HEK293 (cell line): ENCODE results near the gene TFR2.

Source experiments
- BCL11B ChIP-seq: fragments of 450-650 bp; formaldehyde crosslinking; IDR thresholded peaks from 2 replicates; pipeline ENCODE4 v1.5.1; 2016; ENCODE audit warnings: low read depth, missing biosample characterization, missing genetic modification characterization
- HOXD13 ChIP-seq: sonication (generic); formaldehyde crosslinking; IDR thresholded peaks from 2 replicates; pipeline ENCODE4 v1.8.0; 2022; ENCODE audit warnings: missing genetic modification reagents, borderline replicate concordance
- KLF1 ChIP-seq: fragments of 450-650 bp; formaldehyde crosslinking; IDR thresholded peaks from 2 replicates; pipeline ENCODE4 v1.5.1; 2016; ENCODE audit warnings: missing biosample characterization, missing genetic modification characterization
- KLF16 ChIP-seq: fragments of 450-650 bp; formaldehyde crosslinking; IDR thresholded peaks from 2 replicates; pipeline ENCODE4 v1.5.1; 2017; ENCODE audit warnings: missing biosample characterization, missing genetic modification characterization
- KLF7 ChIP-seq: fragments of 450-650 bp; formaldehyde crosslinking; IDR thresholded peaks from 2 replicates; pipeline ENCODE4 v1.5.1; 2016; ENCODE audit warnings: missing biosample characterization, missing genetic modification characterization, borderline replicate concordance
- MZF1 ChIP-seq: fragments of 450-650 bp; formaldehyde crosslinking; IDR thresholded peaks from 2 replicates; pipeline ENCODE4 v1.5.1; 2017; ENCODE audit warnings: missing biosample characterization, missing genetic modification characterization, borderline replicate concordance
- ZBTB48 ChIP-seq: fragments of 450-650 bp; formaldehyde crosslinking; IDR thresholded peaks from 2 replicates; pipeline ENCODE4 v1.5.1; 2016; ENCODE audit warnings: missing biosample characterization, missing genetic modification characterization
- ZBTB7A ChIP-seq: fragments of 450-650 bp; formaldehyde crosslinking; IDR thresholded peaks from 2 replicates; pipeline ENCODE4 v1.5.1; 2016; ENCODE audit warnings: low read depth, missing biosample characterization, missing genetic modification characterization
- ZFHX2 ChIP-seq: fragments of 450-650 bp; formaldehyde crosslinking; conservative IDR thresholded peaks from 2 replicates; pipeline ENCODE4 v1.5.1; 2016; ENCODE audit warnings: missing biosample characterization, missing genetic modification characterization
- ZNF169 ChIP-seq: fragments of 450-650 bp; formaldehyde crosslinking; IDR thresholded peaks from 2 replicates; pipeline ENCODE4 v1.5.1; 2016; ENCODE audit warnings: missing biosample characterization, missing genetic modification characterization
- ZNF174 ChIP-seq: fragments of 450-650 bp; formaldehyde crosslinking; IDR thresholded peaks from 2 replicates; pipeline ENCODE4 v1.5.0; 2017; ENCODE audit warnings: missing biosample characterization, mild to moderate bottlenecking, missing genetic modification characterization
- ZNF175 ChIP-seq: fragments of 450-650 bp; formaldehyde crosslinking; IDR thresholded peaks from 2 replicates; pipeline ENCODE4 v1.5.1; 2016; ENCODE audit warnings: missing biosample characterization, missing genetic modification characterization
- ZNF585B ChIP-seq: fragments of 450-650 bp; formaldehyde crosslinking; IDR thresholded peaks from 2 replicates; pipeline ENCODE4 v1.5.1; 2016; ENCODE audit warnings: missing biosample characterization, missing genetic modification characterization
- ZNF623 ChIP-seq: fragments of 450-650 bp; formaldehyde crosslinking; IDR thresholded peaks from 2 replicates; pipeline ENCODE4 v1.5.1; 2016; ENCODE audit warnings: missing biosample characterization, missing genetic modification characterization
- ZNF701 ChIP-seq: fragments of 450-650 bp; formaldehyde crosslinking; IDR thresholded peaks from 2 replicates; pipeline ENCODE4 v1.5.1; 2016; ENCODE audit warnings: missing biosample characterization, missing genetic modification characterization
- ZNF768 ChIP-seq: fragments of 450-650 bp; formaldehyde crosslinking; IDR thresholded peaks from 2 replicates; pipeline ENCODE4 v1.5.1; 2018; ENCODE audit warnings: missing biosample characterization, mild to moderate bottlenecking, missing genetic modification characterization
- ZNF785 ChIP-seq: fragments of 450-650 bp; formaldehyde crosslinking; IDR thresholded peaks from 2 replicates; pipeline ENCODE4 v1.5.1; 2016; ENCODE audit warnings: missing biosample characterization, missing genetic modification characterization
- ZNF843 ChIP-seq: fragments of 450-650 bp; formaldehyde crosslinking; IDR thresholded peaks from 2 replicates; pipeline ENCODE4 v1.5.1; 2016; ENCODE audit warnings: missing biosample characterization, missing genetic modification characterization
- TF ChIP-seq, protein P1 (sequence below): fragments of 450-650 bp; IDR thresholded peaks from 2 replicates; pipeline ENCODE4 v1.5.1; 2018; ENCODE audit warnings: missing biosample characterization, mild to moderate bottlenecking, missing genetic modification characterization
- TF ChIP-seq, protein P2 (sequence below): fragments of 450-650 bp; formaldehyde crosslinking; IDR thresholded peaks from 2 replicates; pipeline ENCODE4 v1.5.1; 2016; ENCODE audit warnings: missing biosample characterization, missing genetic modification characterization
- TF ChIP-seq, protein P3 (sequence below): fragments of 450-650 bp; formaldehyde crosslinking; IDR thresholded peaks from 2 replicates; pipeline ENCODE4 v1.5.1; 2016; ENCODE audit warnings: missing biosample characterization, missing genetic modification characterization
- TF ChIP-seq, protein P4 (sequence below): fragments of 450-650 bp; formaldehyde crosslinking; IDR thresholded peaks from 2 replicates; pipeline ENCODE4 v1.5.1; 2016; ENCODE audit warnings: missing biosample characterization, missing genetic modification characterization
- TF ChIP-seq, protein P5 (sequence below): fragments of 450-650 bp; formaldehyde crosslinking; IDR thresholded peaks from 2 replicates; pipeline ENCODE4 v1.5.1; 2016; ENCODE audit warnings: missing biosample characterization, missing genetic modification characterization
- TF ChIP-seq, protein P6 (sequence below): fragments of 450-650 bp; formaldehyde crosslinking; IDR thresholded peaks from 2 replicates; pipeline ENCODE4 v1.5.1; 2017; ENCODE audit warnings: missing biosample characterization, missing genetic modification characterization
- TF ChIP-seq, protein P7 (sequence below): fragments of 450-650 bp; formaldehyde crosslinking; IDR thresholded peaks from 2 replicates; pipeline ENCODE4 v1.5.1; 2016; ENCODE audit warnings: missing biosample characterization, missing genetic modification characterization

The TFR2 gene

DNA sequence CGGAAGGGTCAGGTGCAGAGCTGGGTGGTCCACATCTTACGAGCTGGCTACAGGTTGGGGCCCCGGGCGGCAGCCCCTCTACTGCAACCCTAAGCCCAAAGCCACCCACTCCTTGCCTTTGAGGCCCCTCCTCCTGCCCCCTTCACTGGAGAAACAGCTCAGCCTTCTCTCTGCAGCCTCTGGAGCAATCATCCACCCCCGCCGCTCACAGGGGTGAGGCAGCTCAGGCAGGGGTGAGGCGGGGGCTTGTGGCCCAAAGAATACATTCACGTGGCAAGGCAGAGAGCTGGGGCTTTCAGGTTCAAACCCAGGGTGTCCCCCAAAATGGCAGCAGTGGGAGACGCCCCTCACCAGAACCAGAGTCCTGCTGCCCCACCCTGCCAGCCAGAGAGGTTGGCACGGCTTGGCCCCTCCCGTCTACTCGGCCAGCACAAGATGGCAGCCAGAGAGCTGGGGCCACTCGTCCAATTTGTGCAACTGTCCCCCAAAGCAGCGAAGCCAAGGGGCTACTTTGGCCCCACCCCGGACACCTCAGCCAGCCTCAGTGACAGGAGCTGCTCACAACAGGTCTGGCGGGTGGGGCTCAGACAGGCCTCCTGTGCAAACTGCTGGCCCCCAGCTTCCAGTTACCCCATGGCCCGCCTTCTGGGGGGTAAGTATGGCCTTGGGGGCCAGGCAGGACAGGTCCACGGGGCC is 39.4 kb upstream of the TFR2 start (continued):
- TF ChIP-seq, protein P1, sequence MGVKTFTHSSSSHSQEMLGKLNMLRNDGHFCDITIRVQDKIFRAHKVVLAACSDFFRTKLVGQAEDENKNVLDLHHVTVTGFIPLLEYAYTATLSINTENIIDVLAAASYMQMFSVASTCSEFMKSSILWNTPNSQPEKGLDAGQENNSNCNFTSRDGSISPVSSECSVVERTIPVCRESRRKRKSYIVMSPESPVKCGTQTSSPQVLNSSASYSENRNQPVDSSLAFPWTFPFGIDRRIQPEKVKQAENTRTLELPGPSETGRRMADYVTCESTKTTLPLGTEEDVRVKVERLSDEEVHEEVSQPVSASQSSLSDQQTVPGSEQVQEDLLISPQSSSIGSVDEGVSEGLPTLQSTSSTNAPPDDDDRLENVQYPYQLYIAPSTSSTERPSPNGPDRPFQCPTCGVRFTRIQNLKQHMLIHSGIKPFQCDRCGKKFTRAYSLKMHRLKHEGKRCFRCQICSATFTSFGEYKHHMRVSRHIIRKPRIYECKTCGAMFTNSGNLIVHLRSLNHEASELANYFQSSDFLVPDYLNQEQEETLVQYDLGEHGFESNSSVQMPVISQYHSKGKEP: no peak
- TF ChIP-seq KLF7 (no peak), ZNF623 (tag by site-specific recombination) (no peak), ZBTB7A (tag by site-specific recombination) (no peak), ZFHX2 (tag by site-specific recombination) (peak; percentile 74), ZNF843 (no peak), ZNF174 (tag by site-specific recombination) (no peak), ZNF169 (tag by site-specific recombination) (no peak), MZF1 (tag by site-specific recombination) (no peak), ZNF701 (tag by site-specific recombination) (no peak), BCL11B (tag by site-specific recombination) (no peak), ZBTB48 (no peak), KLF16 (no peak), ZNF768 (tag by site-specific recombination) (no peak), ZNF785 (tag by site-specific recombination) (no peak), ZNF585B (tag by site-specific recombination) (no peak), ZNF175 (no peak), KLF1 (tag by site-specific recombination) (peak; percentile 28; the same call in 1 of the 2 replicates), HOXD13 (CRISPR knock-in tag) (no peak)
- TF ChIP-seq, protein P2, sequence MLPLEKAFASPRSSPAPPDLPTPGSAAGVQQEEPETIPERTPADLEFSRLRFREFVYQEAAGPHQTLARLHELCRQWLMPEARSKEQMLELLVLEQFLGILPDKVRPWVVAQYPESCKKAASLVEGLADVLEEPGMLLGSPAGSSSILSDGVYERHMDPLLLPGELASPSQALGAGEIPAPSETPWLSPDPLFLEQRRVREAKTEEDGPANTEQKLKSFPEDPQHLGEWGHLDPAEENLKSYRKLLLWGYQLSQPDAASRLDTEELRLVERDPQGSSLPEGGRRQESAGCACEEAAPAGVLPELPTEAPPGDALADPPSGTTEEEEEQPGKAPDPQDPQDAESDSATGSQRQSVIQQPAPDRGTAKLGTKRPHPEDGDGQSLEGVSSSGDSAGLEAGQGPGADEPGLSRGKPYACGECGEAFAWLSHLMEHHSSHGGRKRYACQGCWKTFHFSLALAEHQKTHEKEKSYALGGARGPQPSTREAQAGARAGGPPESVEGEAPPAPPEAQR (tag by site-specific recombination): no peak
- TF ChIP-seq, protein P3, sequence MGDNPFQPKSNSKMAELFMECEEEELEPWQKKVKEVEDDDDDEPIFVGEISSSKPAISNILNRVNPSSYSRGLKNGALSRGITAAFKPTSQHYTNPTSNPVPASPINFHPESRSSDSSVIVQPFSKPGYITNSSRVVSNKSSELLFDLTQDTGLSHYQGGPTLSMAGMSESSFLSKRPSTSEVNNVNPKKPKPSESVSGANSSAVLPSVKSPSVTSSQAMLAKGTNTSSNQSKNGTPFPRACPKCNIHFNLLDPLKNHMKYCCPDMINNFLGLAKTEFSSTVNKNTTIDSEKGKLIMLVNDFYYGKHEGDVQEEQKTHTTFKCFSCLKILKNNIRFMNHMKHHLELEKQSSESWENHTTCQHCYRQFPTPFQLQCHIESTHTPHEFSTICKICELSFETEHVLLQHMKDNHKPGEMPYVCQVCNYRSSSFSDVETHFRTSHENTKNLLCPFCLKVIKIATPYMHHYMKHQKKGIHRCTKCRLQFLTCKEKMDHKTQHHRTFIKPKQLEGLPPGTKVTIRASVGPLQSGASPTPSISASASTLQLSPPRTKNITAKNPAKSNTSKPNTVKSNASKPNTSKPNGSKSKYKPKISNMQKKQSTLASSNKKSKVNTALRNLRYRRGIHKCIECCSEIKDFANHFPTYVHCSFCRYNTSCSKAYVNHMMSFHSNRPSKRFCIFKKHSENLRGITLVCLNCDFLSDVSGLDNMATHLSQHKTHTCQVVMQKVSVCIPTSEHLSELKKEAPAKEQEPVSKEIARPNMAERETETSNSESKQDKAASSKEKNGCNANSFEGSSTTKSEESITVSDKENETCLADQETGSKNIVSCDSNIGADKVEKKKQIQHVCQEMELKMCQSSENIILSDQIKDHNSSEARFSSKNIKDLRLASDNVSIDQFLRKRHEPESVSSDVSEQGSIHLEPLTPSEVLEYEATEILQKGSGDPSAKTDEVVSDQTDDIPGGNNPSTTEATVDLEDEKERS (tag by site-specific recombination): no peak
- TF ChIP-seq, protein P4, sequence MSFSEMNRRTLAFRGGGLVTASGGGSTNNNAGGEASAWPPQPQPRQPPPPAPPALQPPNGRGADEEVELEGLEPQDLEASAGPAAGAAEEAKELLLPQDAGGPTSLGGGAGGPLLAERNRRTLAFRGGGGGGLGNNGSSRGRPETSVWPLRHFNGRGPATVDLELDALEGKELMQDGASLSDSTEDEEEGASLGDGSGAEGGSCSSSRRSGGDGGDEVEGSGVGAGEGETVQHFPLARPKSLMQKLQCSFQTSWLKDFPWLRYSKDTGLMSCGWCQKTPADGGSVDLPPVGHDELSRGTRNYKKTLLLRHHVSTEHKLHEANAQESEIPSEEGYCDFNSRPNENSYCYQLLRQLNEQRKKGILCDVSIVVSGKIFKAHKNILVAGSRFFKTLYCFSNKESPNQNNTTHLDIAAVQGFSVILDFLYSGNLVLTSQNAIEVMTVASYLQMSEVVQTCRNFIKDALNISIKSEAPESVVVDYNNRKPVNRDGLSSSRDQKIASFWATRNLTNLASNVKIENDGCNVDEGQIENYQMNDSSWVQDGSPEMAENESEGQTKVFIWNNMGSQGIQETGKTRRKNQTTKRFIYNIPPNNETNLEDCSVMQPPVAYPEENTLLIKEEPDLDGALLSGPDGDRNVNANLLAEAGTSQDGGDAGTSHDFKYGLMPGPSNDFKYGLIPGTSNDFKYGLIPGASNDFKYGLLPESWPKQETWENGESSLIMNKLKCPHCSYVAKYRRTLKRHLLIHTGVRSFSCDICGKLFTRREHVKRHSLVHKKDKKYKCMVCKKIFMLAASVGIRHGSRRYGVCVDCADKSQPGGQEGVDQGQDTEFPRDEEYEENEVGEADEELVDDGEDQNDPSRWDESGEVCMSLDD (tag by site-specific recombination): no peak
- TF ChIP-seq, protein P5, sequence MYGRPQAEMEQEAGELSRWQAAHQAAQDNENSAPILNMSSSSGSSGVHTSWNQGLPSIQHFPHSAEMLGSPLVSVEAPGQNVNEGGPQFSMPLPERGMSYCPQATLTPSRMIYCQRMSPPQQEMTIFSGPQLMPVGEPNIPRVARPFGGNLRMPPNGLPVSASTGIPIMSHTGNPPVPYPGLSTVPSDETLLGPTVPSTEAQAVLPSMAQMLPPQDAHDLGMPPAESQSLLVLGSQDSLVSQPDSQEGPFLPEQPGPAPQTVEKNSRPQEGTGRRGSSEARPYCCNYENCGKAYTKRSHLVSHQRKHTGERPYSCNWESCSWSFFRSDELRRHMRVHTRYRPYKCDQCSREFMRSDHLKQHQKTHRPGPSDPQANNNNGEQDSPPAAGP (tag by site-specific recombination): peak; percentile 18; the same call in 1 of the 2 replicates
- TF ChIP-seq, protein P6, sequence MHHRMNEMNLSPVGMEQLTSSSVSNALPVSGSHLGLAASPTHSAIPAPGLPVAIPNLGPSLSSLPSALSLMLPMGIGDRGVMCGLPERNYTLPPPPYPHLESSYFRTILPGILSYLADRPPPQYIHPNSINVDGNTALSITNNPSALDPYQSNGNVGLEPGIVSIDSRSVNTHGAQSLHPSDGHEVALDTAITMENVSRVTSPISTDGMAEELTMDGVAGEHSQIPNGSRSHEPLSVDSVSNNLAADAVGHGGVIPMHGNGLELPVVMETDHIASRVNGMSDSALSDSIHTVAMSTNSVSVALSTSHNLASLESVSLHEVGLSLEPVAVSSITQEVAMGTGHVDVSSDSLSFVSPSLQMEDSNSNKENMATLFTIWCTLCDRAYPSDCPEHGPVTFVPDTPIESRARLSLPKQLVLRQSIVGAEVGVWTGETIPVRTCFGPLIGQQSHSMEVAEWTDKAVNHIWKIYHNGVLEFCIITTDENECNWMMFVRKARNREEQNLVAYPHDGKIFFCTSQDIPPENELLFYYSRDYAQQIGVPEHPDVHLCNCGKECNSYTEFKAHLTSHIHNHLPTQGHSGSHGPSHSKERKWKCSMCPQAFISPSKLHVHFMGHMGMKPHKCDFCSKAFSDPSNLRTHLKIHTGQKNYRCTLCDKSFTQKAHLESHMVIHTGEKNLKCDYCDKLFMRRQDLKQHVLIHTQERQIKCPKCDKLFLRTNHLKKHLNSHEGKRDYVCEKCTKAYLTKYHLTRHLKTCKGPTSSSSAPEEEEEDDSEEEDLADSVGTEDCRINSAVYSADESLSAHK (tag by site-specific recombination): no peak
- TF ChIP-seq, protein P7, sequence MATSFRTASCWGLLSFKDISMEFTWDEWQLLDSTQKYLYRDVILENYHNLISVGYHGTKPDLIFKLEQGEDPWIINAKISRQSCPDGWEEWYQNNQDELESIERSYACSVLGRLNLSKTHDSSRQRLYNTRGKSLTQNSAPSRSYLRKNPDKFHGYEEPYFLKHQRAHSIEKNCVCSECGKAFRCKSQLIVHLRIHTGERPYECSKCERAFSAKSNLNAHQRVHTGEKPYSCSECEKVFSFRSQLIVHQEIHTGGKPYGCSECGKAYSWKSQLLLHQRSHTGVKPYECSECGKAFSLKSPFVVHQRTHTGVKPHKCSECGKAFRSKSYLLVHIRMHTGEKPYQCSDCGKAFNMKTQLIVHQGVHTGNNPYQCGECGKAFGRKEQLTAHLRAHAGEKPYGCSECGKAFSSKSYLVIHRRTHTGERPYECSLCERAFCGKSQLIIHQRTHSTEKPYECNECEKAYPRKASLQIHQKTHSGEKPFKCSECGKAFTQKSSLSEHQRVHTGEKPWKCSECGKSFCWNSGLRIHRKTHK (tag by site-specific recombination): no peak
